ENCODE results near the gene HTR3B.

- TF ChIP-seq, protein P1, sequence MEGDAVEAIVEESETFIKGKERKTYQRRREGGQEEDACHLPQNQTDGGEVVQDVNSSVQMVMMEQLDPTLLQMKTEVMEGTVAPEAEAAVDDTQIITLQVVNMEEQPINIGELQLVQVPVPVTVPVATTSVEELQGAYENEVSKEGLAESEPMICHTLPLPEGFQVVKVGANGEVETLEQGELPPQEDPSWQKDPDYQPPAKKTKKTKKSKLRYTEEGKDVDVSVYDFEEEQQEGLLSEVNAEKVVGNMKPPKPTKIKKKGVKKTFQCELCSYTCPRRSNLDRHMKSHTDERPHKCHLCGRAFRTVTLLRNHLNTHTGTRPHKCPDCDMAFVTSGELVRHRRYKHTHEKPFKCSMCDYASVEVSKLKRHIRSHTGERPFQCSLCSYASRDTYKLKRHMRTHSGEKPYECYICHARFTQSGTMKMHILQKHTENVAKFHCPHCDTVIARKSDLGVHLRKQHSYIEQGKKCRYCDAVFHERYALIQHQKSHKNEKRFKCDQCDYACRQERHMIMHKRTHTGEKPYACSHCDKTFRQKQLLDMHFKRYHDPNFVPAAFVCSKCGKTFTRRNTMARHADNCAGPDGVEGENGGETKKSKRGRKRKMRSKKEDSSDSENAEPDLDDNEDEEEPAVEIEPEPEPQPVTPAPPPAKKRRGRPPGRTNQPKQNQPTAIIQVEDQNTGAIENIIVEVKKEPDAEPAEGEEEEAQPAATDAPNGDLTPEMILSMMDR (IDR thresholded peaks at IDR 0.05; ENCODE audit: poor library complexity, severe bottlenecking): no peak
- TF ChIP-seq, protein P2, sequence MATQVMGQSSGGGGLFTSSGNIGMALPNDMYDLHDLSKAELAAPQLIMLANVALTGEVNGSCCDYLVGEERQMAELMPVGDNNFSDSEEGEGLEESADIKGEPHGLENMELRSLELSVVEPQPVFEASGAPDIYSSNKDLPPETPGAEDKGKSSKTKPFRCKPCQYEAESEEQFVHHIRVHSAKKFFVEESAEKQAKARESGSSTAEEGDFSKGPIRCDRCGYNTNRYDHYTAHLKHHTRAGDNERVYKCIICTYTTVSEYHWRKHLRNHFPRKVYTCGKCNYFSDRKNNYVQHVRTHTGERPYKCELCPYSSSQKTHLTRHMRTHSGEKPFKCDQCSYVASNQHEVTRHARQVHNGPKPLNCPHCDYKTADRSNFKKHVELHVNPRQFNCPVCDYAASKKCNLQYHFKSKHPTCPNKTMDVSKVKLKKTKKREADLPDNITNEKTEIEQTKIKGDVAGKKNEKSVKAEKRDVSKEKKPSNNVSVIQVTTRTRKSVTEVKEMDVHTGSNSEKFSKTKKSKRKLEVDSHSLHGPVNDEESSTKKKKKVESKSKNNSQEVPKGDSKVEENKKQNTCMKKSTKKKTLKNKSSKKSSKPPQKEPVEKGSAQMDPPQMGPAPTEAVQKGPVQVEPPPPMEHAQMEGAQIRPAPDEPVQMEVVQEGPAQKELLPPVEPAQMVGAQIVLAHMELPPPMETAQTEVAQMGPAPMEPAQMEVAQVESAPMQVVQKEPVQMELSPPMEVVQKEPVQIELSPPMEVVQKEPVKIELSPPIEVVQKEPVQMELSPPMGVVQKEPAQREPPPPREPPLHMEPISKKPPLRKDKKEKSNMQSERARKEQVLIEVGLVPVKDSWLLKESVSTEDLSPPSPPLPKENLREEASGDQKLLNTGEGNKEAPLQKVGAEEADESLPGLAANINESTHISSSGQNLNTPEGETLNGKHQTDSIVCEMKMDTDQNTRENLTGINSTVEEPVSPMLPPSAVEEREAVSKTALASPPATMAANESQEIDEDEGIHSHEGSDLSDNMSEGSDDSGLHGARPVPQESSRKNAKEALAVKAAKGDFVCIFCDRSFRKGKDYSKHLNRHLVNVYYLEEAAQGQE (IDR thresholded peaks at IDR 0.05; ENCODE audit: borderline replicate concordance): no peak
- no peak for TF ChIP-seq EP300 (conservative IDR thresholded peaks at IDR 0.05; ENCODE audit: poor library complexity, severe bottlenecking)
- TF ChIP-seq RAD21 (conservative IDR thresholded peaks at IDR 0.05): no peak
Measured at GRCh38 chr11:113979431-113979830, 74.8 kb downstream of the HTR3B start.

Measured in neural cell (in vitro differentiated cells).